Esophagus muscularis mucosa (tissue), 4 donors: ENCODE measurements around the gene CITED4.

Experiments used
- CTCF ChIP-seq, 3 experiments: fragments of 200-600 bp in 2 of 3; fragments of 450-650 bp in 1 of 3; sonication (generic) in 2 of 3; IDR thresholded peaks; one replicate each; pipeline ENCODE4 v1.5.1; 2017 to 2019; ENCODE audit warnings: antibody characterized with exemption in 3 of 3, mild to moderate bottlenecking in 2 of 3, moderate library complexity in 1 of 3
- EP300 ChIP-seq: sonication (generic); formaldehyde crosslinking; IDR thresholded peaks from one replicate; pipeline ENCODE4 v1.6.1; 2017; ENCODE audit warnings: antibody characterized with exemption
- POLR2A ChIP-seq: fragments of 450-650 bp; IDR thresholded peaks from one replicate; pipeline ENCODE4 v1.6.1; 2017; ENCODE audit warnings: antibody characterized with exemption, moderate library complexity, mild to moderate bottlenecking, low read depth
- POLR2AphosphoS5 ChIP-seq, 2 donors: sonication (generic); formaldehyde crosslinking; IDR thresholded peaks; one replicate each; pipeline ENCODE4 v1.6.1; 2017; ENCODE audit warnings: antibody characterized with exemption in 2 of 2

DNA sequence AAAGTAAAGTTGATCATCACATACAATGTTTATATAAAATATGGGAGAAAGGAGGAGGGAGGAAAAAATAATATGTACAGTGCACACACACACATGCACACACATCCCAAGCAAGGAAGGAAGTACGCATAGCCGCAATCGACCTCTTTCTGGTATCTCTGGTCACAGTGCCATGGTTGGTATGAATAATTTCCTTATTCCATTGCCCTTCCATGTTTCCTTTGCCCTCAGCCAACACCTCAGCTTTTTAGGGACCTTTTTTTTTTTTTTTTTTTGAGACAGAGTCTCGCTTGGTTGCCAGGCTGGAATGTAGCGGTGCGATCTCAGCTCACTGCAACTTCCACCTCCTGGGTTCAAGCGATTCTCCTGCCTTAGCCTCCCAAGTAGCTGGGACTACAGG, 20.6 kb downstream of the CITED4 start:
- TF ChIP-seq CTCF (IDR thresholded peaks at IDR 0.05) (no peak), POLR2A (no peak), POLR2AphosphoS5 (IDR thresholded peaks at IDR 0.05) (no peak), EP300 (no peak)
